Esophagus squamous epithelium (tissue), 4 donors: ENCODE data around the gene TMEM178B.

Experiments
- POLR2A ChIP-seq, 4 donors: fragments of 450-650 bp; IDR thresholded peaks; one replicate each; pipeline ENCODE4 v1.6.1; 2017; ENCODE audit warnings: antibody characterized with exemption in 4 of 4, mild to moderate bottlenecking in 4 of 4, moderate library complexity in 3 of 4
- TF ChIP-seq, protein P1 (sequence below), 6 experiments: fragments of 450-650 bp in 4 of 6; fragments of 200-600 bp in 2 of 6; sonication (generic) in 2 of 6; IDR thresholded peaks; one replicate each; pipeline ENCODE4 v1.5.1; 2016 to 2019; ENCODE audit warnings: antibody characterized with exemption in 6 of 6, mild to moderate bottlenecking in 4 of 6, moderate library complexity in 4 of 6

DNA sequence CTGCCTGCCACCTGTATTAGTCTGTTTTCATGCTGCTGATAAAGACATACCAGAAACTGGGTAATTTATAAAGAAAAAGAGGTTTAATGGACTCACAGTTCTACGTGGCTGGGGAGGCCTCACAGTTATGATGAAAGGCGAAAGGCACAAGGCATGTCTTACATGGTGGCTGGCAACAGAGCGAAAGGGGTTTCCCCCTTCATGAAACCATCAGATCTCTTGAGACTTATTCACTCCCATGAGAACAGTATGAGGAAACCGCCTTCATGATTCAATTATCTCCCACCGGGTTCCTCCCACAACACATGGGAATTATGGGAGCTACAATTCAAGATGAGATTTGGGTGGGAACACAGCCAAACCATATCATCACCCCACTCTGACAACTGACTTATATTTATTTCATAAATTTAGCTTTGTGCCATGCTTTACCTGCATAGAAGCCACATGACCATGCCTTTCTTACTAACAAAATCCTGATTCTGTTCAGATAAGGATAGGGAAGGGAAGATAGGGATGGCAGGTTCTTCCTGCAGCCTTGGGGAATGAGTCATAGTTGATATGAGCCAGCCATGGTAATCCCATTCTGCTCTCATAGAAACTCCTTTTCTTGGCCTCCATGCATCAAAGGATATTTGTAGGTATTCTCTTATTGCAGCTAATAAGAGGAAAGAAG, 286.0 kb downstream of the TMEM178B start:
- TF ChIP-seq, protein P1, sequence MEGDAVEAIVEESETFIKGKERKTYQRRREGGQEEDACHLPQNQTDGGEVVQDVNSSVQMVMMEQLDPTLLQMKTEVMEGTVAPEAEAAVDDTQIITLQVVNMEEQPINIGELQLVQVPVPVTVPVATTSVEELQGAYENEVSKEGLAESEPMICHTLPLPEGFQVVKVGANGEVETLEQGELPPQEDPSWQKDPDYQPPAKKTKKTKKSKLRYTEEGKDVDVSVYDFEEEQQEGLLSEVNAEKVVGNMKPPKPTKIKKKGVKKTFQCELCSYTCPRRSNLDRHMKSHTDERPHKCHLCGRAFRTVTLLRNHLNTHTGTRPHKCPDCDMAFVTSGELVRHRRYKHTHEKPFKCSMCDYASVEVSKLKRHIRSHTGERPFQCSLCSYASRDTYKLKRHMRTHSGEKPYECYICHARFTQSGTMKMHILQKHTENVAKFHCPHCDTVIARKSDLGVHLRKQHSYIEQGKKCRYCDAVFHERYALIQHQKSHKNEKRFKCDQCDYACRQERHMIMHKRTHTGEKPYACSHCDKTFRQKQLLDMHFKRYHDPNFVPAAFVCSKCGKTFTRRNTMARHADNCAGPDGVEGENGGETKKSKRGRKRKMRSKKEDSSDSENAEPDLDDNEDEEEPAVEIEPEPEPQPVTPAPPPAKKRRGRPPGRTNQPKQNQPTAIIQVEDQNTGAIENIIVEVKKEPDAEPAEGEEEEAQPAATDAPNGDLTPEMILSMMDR (IDR thresholded peaks at IDR 0.05), result no peak
- no peak for TF ChIP-seq POLR2A (IDR thresholded peaks at IDR 0.05)
